HG02678 (cell line): ENCODE results near the gene ORM1.

Experiments used
- ATAC-seq: cut with Tn5 transposase; IDR thresholded peaks from one replicate; pipeline ENCODE4 v1.9.1; 2021; ENCODE audit warnings: mild to moderate bottlenecking, moderate library complexity; ENCODE audit not compliant: unreplicated experiment

The ORM1 gene

DNA sequence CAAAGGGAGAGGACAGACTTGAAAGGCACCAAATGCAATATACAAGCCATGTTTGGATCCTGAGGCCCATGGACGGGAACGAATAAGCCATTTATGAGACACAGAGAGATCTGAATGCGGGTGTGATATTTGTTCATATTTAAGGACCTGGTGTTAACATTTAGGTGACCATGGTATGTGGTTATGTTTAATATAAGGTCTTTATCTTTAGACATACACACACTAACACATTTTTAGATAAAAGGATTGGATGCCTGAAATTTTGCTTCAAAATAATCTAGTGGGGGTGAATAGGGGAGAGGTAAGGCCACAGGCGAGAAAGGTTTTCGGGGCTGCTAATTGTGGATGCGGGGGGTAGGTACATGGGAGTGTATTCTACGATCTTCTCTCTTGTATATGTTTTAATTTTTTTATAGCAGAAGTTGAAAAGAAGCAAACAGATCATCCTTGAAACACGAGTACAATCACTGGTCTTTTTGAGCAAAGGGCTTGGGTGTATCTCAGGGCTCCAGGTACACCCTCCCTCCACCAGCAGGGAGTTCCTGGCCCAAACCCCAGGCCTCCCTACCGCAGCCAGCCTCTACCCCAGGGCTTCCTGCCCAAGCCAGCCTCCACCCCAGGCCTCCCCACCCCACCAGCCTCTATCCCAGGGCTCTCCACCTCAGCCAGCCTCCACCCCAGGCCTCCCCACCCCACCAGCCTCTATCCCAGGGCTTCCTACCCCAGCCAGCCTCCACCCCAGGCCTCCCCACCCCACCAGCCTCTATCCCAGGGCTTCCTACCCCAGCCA is 52.7 kb downstream of the ORM1 start:
- ATAC-seq, result no peak
